ENCODE results near the gene IRF8.
"Not testable (repeated sequence)": the region's sequence is repeated elsewhere in the genome, so short reads cannot be mapped to it uniquely, and the experiment has no call there.

Gene IRF8, protein sequence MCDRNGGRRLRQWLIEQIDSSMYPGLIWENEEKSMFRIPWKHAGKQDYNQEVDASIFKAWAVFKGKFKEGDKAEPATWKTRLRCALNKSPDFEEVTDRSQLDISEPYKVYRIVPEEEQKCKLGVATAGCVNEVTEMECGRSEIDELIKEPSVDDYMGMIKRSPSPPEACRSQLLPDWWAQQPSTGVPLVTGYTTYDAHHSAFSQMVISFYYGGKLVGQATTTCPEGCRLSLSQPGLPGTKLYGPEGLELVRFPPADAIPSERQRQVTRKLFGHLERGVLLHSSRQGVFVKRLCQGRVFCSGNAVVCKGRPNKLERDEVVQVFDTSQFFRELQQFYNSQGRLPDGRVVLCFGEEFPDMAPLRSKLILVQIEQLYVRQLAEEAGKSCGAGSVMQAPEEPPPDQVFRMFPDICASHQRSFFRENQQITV

DNA sequence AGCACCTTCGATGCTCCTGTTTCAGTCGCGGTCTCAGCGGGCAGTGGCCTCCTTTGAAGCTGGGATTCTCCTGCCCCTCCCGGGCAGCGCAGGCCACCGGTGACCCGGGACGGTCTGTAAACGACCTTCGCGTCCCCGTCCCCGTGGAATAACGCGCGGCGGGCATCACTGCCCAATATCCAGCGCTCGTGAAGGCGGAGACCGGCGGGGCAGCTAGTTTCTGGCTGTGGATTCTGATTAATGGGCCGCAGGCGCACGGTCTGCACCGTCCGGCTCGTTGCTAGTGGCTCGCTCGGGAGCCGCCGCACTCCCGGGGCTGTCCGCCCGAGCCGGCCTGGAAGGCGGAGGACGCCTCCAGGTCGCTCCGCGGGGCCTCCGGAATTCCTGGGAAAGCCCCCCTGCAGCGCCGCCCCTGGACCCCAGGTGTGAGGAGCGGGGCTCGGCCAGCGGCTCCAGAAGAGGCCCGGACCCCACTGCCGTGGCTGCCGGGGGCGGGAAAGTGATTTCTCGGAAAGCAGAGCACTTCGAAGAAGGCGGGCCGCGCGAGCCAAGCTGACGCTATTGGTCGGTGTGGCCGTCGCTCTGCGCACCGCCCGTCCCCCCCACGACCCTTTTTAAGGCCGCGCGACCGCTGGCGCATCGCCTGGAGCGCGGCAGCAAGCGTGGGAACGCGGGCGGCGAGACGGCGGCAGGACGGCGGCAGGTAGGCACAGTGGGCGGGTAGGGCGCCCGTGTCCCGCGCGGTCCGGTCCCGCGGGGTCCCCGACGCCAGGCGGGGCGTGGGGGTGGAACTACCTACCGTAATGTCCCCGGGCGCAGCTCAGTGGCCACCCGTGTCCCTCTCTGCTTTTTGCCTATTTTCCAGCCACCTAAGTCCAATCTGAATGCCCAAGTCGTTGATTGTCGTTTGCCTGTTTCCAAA lies at the start of gene IRF8:
Gene IRF8 (plus strand): TSS at position 642 of the 922 bp plus-strand sequence. CDS start 3,854 bp downstream, outside the sequence.
- DNase-seq = no peak

DNA sequence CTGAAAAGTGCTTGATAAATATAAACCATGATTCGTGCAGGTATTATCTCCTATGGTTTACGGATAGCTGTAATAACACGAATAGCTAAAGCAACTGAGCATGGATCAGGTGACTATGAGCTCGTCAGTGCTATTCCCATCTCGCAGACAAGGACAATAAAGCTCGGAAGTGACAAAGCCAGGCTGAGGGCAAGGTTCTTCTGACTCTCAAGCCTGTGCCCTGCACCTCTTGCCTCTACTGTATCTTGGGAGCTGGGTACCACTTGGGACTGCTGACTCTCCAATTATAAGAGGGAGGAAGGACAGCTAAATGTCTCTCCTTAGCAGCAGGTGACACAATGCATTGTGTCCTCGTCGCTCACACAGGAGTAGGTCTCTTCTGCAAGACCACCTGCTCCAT lies 49.6 kb upstream of the IRF8 start:
- DNase-seq = no peak

DNA sequence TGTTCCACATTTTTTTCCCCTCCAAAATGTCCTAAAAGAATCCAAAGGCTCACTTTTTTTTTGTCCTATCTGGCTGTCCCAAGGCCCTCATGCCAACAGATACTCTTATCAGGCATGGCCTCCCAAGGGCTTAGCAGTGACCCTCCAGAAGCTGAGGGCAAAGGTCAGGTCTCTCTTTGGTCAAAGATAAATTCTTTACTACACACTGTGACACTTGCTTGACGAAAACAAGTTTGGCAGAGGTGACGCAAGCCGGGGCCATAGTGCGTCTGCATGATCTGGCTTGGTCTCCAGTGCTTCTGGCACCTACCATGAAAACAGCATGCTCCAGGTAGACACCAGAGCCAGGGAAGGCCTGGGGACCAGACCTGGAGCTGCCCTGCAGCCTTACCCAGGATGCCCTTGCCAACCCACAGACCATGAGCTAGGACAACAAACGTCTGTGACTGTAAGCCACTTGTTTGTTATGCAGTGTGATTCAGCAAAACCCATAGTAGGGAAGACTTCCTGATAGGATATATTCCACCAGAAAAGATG lies 48.5 kb upstream of the IRF8 start:
- no peak for DNase-seq

DNA sequence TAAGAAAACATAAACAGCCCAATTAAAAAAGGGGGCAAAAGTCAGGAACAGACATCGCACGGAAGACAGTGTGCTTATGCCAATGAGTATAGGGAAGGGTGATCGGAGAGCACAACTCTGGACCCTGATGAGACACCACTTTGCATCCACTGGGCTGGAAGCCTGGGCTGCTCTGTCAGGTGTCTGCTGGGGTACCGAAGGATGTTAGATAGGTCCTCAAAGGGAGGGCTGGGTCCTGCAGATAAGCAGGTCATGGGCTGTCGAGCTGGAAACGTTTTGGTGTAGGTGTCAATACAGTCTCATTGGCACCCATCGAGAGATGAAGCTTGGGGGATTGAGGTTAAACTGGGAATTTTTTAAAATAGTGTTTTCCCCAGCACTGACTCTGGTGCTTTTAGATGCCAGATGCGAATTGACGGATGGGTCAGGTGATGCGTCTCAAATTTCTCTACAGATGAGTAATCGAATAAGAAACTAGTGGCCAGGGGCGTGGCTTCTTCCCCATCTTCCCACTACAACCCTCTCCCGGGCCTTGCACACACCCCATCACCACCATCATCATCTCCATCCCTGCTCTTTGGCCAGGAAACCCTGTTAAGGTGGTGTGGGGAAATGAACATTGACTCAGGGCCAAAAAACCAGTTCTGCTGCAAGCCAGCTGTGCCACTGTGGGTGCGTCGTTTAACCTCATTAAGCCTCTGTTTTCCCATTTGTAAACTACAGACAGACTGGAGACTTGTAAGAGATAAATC lies 47.8 kb upstream of the IRF8 start:
- no peak for DNase-seq

DNA sequence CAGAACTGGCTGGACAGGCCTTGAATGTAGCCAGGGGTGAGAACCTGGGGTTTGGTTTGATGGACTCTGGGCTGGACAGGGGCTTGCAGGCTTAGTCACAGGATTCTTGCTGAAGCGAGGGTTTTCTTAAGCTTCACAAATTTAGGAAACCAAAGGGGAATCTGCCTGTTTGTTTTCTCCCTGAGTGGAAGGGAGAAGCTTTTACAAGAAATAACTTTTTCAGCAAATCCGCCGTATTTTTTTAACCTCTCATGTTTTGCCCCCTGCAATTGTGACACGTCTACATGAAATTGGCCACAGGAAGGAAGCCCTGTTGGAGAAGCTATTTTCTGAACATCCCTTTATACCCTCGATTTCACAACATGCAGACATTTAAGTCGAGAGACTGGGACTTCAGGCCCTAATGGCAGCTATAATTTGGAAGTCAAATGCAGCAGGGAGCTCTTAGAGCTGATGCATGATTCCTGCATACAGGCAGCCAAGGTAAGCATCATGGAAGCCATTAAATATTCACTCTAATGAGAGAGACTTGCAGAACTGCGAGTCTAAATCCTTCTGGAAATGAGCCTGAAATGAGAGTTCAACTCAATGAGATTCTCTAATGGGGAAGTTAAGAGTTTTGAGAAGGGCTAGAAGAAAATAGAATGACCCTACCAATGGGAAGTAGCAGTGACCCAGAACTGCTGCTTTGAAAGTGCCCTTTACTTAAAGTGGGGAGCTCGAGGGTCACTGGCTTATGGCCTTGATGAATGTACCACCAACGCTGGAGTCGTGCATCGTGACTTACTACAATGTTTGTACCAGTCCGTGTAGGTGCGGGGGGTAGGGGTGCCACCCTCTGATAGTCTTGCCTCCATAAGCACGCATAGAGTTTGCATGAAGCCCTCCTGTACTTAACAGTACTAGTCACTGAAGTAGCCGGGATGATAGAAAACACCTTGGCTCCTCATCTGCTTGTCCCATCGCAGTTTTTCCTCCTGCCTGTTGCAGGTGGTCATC lies 45.1 kb upstream of the IRF8 start:
- no peak for DNase-seq

DNA sequence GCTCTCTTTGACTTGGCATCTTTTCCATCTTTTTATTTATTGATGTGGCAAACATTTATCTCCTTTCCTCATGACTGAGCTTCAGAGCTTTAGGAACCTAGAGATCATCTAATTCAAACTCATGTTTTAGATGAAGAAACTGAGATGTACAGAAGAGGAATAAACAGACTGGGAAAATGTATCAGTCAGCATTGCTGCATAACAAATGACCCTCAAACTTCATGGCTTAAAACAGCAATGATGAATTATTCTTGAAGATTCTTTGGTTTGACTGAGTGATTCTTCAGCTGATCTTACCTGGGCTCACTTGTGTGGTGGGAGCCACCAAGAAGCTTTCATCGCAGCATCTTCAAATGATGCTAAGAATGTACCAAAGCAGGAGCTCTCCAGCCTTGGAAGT lies 44.0 kb upstream of the IRF8 start:
- no peak for DNase-seq

DNA sequence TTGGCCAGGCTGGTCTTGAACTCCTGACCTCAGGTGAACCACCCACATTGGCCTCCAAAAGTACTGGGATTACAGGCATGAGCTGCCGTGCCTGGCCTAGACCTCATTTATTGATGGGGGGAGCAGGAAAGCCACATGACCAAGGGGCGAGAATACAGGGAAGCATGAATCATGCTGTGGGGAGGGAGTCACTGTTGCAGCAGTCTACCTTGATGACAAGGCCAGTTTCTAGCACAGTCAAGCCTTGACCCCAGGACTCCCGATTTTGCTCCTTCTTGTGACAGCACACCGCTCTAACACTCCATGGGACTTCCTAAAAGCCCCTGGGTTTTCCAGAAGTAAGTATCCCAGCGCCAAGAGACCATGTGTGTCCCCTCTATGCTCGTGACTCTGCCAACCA lies 42.9 kb upstream of the IRF8 start:
- no peak for DNase-seq

DNA sequence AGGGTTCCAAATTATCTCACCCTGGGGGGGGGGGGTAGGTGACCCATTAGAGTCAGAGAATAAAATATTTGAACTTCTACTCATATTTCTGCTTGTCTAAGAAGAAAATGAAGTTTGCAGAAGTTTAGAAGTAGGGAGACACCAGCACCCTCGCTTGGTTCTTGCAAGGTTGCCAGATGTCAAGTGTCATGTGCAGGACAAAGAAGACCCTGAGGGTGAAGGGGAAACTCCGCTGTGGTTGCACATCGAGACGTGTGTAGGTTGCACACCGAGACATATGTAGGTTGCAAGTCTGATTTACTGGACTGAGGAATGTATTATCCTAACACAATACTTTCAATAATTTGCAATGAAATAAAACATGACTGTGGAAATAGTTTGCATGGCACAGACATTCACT lies 42.4 kb upstream of the IRF8 start:
- DNase-seq = no peak

DNA sequence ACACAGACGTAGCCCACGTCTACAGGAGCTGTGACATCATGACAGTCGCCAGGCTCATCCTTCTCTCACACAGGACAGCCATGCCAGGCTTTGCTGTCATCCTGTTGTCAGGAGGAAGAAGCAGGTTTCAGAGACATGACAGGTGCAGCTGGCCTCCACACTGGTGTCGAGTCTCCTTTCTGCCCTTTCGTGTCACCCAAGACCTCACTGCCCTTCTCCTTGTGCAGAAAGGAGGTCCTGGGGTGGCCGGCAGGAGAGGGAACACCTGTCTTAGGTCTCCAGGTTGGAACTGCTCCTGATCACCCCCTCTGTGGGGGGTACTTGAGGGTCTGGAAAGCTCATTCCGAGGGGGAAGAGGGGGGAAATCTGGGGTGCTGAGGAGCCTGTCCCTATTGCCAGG lies 41.6 kb upstream of the IRF8 start:
- no peak for DNase-seq

DNA sequence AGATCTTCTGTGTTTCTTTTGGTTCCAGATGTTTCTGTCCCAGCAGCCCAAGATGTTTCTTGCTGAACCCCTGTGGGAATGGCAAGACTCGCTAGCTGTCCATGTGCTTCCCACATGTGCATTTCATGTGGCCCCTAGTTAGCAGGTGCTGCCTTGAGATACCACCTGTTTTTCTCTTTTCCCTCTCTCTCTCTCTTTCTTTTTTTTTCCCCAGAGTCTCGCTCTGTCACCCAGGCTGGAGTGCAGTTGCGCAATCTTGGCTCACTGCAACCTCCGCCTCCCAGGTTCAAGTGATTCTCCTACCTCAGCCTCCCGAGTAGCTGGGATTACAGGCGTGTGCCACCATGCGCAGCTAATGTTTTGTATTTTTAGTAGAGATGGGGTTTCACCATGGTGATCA lies 40.4 kb upstream of the IRF8 start:
- DNase-seq = not testable (repeated sequence)

DNA sequence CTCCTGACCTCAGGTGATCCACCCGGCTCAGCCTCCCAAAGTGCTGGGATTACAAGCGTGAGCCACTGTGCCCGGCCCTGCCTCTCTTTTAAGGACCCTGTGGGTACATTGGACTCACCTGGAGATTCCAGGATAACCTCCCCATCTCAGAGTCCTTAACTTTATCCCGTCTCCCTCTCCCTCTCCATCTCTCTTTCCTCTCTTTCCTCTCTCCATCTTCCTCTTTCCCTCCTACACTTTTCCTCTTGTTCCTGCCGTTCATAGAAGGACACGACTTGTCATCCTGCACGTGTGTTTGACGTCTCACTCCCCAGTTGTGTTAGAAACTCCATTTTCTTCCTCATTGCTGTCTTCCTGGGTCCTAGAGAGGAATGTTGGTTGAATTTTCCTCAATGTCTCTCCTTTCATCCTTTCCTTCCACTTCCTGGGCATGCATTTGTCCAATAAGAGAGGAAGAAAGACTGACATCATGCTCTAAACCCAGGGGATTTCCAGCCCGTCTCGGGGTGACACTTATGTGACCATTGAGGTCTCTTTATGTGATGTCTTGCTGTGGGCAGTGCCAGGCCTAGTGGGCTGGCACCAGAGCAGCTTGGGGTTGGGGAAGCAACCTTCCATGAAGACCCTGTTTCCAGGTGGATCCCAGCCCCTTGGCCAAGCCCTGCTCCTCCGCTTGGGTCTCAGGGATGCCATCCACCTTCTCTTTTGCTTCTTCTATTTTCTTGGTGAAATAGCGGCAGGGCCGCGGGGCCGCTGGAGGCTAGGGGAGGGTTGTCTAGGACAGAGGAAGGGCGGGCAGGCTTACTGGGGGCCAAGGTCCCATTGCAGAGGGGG lies 39.8 kb upstream of the IRF8 start:
- no peak for DNase-seq

DNA sequence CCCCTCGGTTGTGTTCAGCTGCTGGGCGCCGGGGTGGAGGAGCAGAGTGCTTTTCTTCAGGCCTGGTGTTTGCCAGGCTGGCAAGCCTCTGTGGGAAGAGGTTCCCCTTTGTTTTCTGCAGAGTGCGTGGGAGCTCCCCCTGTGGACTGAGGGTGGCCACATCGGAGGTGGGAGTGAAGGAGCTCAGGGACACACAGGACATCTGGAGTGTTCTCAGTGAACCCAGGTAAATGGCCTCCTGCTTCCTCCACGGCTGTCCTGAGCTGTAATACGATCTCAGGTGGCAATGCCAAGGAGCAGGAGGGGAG lies 39.2 kb upstream of the IRF8 start:
- DNase-seq = no peak

DNA sequence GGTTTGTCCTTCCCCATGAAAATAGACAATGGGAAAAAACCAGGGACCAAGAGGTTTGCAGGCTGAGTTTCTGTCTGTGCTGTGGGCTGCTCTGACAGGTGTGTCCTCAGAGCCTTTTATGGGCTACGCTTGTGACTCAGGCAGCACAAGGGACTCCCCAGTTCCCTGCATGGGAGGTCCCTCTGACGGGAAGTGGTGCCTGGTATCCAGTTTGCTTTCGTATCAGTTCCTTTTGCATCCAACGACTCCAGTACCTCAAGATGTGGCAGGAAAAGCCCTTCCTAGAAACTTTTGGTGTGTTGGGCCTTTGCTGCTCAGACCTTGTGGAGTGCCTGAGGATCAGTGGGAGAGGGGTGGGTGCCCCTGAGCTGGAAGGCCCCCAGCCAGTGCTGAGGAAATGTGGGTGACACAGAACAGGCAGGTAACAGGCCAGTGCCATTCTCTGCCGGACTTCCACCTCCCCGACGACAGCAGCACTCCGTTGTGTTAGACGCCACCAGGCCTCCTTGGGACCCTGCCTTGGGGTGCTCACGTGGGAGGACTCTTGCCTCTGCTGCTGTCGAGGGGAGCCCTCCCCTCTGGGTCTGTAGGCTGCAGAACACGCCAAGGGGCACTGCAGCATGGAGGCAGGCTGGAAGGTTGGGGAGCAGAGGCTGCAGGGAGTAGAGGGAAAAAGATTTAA lies 38.4 kb upstream of the IRF8 start:
- DNase-seq = no peak

DNA sequence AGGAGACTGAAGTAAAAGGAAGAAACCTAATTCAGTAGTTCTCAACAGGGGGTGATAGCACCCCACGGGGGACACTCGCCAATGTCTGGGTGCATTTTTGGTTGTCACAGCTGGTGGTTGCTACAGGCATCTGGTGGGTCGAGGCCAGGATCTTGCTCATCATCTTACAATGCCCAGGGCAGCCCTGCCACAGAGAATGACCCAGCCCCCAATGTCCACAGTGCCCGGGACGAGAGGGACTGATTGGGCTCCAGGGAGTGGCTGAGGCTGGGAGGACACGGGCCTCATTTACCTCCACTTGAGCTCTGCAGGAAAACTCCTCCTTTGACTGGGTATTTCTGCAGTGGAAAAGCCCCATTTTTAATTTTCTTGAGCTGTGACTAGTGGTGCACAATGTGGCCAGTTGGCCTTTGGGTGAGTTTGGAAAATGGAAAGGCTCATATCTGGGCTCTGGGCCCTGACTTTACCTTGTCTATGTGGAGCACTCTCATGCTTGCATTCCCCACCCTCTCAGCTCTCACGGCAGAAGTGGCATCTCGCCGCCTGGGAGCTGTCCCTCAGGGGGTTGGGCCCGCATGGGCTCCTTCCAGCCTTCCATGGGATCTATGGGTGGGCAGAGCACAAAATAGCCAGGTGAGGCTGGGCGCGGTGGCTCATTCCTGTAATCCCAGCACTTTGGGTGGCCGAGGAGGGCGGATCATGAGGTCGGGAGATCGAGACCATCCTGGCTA lies 37.7 kb upstream of the IRF8 start:
- DNase-seq = no peak

DNA sequence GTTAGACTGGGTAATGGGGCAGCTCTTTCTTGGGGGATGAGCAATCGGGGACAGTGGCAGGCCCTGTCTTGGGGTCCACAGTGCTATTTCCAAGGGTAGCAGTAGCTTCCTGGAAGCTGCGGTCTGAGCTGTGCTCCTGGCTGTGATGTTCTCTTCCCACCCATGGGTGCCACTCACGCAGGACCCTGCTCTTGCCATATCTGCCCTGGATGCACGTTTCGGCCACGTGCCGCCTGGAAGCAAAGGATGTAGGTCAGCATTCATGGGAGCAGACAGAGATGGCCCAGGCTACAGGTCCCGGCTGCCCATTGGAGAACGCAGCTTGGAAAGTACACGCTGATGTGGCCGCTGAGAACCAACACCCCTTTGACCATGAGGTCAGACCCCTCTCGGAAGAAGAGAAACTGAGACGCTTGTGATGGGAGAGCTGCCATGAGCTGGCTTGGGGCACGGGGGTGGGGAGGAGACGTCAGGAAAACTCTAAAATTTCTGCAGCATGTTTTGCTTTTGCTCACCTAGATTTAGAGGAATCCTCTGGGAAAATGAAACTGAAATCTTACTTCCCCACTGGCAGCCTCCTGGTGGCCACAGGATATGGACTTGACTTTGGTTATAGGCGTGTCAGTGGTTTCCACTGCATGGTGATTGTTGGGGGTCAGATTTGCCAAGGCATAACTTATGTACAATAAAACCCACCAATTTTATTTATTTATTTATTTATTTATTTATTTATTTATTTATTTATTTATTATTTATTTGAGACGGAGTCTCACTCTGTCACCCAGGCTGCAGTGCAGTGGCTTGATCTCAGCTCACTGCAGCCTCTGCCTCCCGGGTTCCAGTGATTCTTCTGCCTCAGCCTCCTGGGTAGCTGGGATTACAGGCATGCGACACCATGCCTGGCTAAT lies 36.2 kb upstream of the IRF8 start:
- DNase-seq = no peak

DNA sequence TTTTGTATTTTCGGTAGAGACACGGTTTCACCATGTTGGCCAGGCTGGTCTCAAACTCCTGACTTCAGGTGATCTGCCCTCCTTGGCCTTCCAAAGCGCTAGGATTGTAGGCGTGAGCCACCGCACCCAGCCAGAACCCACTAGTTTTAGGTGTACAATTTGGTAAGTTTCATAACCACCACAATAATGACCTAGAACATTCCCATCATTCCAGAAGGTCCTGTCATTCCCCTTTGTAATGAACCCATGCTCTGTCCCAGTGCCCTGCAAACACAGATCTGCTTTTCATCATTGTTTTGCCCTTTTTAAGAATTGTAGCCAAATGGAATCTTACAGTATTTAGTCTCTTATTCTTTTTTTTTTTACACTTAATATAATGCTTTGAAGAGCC lies 35.6 kb upstream of the IRF8 start:
- no peak for DNase-seq

DNA sequence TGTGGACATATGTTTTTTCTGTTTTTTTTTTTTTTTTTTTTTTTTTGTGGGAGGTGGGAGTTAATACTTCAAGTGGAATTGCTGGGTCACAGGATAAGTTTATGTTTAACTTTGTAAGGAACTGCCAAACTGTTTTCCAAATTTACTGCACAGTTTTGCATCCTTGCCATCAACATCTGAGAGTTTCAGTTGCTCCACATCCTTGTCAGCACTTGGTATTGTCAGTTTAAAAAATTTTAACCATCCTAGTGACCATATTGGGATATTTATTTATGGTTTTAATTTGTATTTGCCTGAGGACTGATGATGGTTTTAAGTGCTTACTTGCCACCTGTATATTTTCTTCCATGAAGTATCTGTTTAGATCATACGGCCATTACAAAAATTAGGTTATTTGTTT lies 34.0 kb upstream of the IRF8 start:
- no peak for DNase-seq

DNA sequence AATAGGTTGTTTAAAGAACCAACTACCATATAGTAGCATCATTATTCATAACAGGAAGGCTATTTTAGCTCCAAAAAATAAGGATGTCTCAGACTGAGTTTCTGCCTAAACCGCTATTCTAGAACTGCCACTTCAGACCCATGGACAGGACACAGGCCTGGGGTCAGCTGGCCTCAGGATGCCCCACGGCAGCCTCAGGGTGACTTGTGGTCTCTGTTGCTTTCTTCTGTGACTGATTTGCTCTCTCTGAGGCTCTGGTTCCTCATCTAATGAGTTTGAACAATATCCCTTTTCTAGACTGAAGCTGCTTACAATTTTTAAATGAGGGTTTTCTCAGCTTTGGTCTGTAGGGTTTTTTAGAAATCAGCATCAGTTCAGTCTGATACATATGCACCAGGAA lies 31.8 kb upstream of the IRF8 start:
- no peak for DNase-seq

DNA sequence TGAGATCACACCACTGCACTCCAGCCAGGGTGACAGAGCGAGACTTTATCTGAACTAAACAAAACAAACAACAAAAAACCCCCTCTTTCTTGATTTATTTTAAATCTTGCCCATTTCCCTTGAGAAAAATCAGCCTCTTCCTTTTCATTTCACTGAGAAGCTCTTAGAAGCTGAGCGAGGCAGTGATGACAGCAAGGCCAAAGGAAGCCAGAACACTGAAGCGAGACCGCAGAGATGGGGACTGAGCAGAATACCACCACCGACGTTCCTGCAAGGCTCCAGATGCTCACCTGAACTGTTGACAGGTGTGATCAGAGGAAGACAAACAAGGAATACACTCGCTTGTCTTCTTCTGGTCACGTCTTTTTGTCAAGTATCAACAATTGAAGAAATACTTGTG lies 30.5 kb upstream of the IRF8 start:
- DNase-seq = no peak
